K562 (cell line): ENCODE measurements around the gene ABR. TPM values are rescaled to one million over a fixed set of nuclear protein-coding genes. Genes with fewer than 3 reads are reported as not detected.

Source experiments
- ATAC-seq: fragments of 200-7000 bp; cut with Tn5 transposase; 3 replicates; pipeline ENCODE4 v1.9.1; 2020; ENCODE audit warnings: moderate library complexity
- BruUV-seq: library from RNA; stranded (reverse); fragments of 400-500 nt; replicated peaks from 2 replicates; lab custom pipeline; 2021; lab: Mats Ljungman, UMichigan
- CTCF ChIA-PET: fragments of 300-600 bp; formaldehyde crosslinking; extraction: SDS; loops from one replicate; lab custom pipeline; 2021; ENCODE audit warnings: low intra/inter-chr PET ratio; lab: Yijun Ruan, JAX
- POLR2A ChIA-PET: fragments of 300-600, 350-650 bp; sonication (Branson Sonifier 250); formaldehyde crosslinking; extraction: SDS; loops from one replicate; lab custom pipeline; 2021; ENCODE audit warnings: antibody characterized with exemption, inconsistent platforms; lab: Yijun Ruan, JAX
- DNase-seq, 4 experiments: peaks; one replicate each; pipeline versions ENCODE4 v3.0.0 to v3.0.0-alpha.2; 2011 to 2018; ENCODE audit warnings: low spot score in 3 of 4, mixed read lengths in 3 of 4; ENCODE audit errors: extremely low read depth in 1 of 4
- FAIRE-seq: peaks from 2 replicates; lab custom pipeline; 2011; peaks lifted over from hg19 to GRCh38; lab: Jason Lieb, UNC
- H2AFZ ChIP-seq: 2 replicates; pipeline ENCODE4 v1.6.0; 2011; ENCODE audit warnings: low read depth, low read length, control low read depth, inconsistent platforms
- H3K27ac ChIP-seq: fragments of 200-600 bp; 3 replicates; pipeline ENCODE4 v1.8.0; 2011; ENCODE audit warnings: low read depth, mild to moderate bottlenecking, control low read depth, inconsistent platforms, low read length, moderate library complexity, mixed read lengths; ENCODE audit errors: extremely low read depth
- H3K27me3 ChIP-seq, 2 experiments: fragments of 300-600 bp in 1 of 2; 2 replicates in 1 of 2; 3 replicates in 1 of 2; pipeline versions ENCODE4 v1.6.0 to v1.8.0; 2011; ENCODE audit warnings: inconsistent platforms in 2 of 2, low read length in 2 of 2, mild to moderate bottlenecking in 1 of 2, mixed read lengths in 1 of 2, moderate library complexity in 1 of 2; ENCODE audit not compliant: control insufficient read depth in 2 of 2, insufficient read depth in 2 of 2
- H3K36me3 ChIP-seq: fragments of 300-600 bp; 3 replicates; pipeline ENCODE4 v1.8.0; 2011; ENCODE audit warnings: mild to moderate bottlenecking, low read length, inconsistent platforms; ENCODE audit not compliant: control insufficient read depth, insufficient read depth
- H3K4me1 ChIP-seq, 2 experiments: fragments of 200-600 bp in 1 of 2; replicated peaks in 1 of 2; 2 replicates in 1 of 2; 3 replicates in 1 of 2; pipeline versions ENCODE4 v1.5.1 to v1.8.0; 2011; ENCODE audit warnings: inconsistent platforms in 2 of 2, low read length in 2 of 2, mild to moderate bottlenecking in 1 of 2, mixed read lengths in 1 of 2, moderate library complexity in 1 of 2; ENCODE audit not compliant: control insufficient read depth in 2 of 2, insufficient read depth in 2 of 2
- H3K4me2 ChIP-seq: 2 replicates; pipeline ENCODE4 v1.6.1; 2011; ENCODE audit warnings: low read length, control low read depth, inconsistent platforms, mixed read lengths; ENCODE audit not compliant: insufficient read depth
- H3K4me3 ChIP-seq: fragments of 200-600 bp; sonication (generic), shearing (Covaris generic); 2 replicates; pipeline ENCODE4 v1.5.1; 2016; ENCODE audit warnings: control low read depth, inconsistent platforms
- H3K79me2 ChIP-seq: fragments of 200-600 bp; 3 replicates; pipeline ENCODE4 v1.8.0; 2011; ENCODE audit warnings: low read length, inconsistent platforms; ENCODE audit not compliant: control insufficient read depth, insufficient read depth
- H3K9ac ChIP-seq, 2 experiments: 2 replicates each; pipeline versions ENCODE4 v1.6.0 to v1.6.1; 2011; ENCODE audit warnings: low read depth in 2 of 2, low read length in 2 of 2, control low read depth in 1 of 2, inconsistent platforms in 1 of 2, mild to moderate bottlenecking in 1 of 2, mixed read lengths in 1 of 2; ENCODE audit not compliant: insufficient read depth in 1 of 2
- H3K9me1 ChIP-seq: one replicate; pipeline ENCODE4 v1.6.0; 2011; ENCODE audit warnings: inconsistent platforms, mild to moderate bottlenecking, low read length, moderate library complexity; ENCODE audit not compliant: control insufficient read depth, insufficient read depth
- H3K9me3 ChIP-seq: replicated peaks from 2 replicates; pipeline ENCODE4 v1.5.1; 2011; ENCODE audit warnings: low read depth, low read length, inconsistent platforms; ENCODE audit not compliant: control insufficient read depth, insufficient read depth
- H4K20me1 ChIP-seq: replicated peaks from 2 replicates; pipeline ENCODE4 v1.6.1; 2011; ENCODE audit warnings: low read length, inconsistent platforms, mixed read lengths; ENCODE audit not compliant: control insufficient read depth, insufficient read depth
- ASH1L ChIP-seq: fragments of 450-650 bp; IDR thresholded peaks from 2 replicates; pipeline ENCODE4 v1.6.1; 2018; ENCODE audit warnings: borderline replicate concordance, mild to moderate bottlenecking, low read depth; ENCODE audit not compliant: partially characterized antibody
- IRF1 ChIP-seq: sonication (generic); formaldehyde crosslinking; IDR thresholded peaks from 2 replicates; pipeline ENCODE4 v1.8.0; 2022; ENCODE audit warnings: missing genetic modification reagents, mild to moderate bottlenecking, borderline replicate concordance
- NUFIP1 ChIP-seq: fragments of 450-650 bp; IDR thresholded peaks from 2 replicates; pipeline ENCODE4 v1.6.1; 2018; ENCODE audit not compliant: partially characterized antibody
- RFX1 ChIP-seq: fragments of 450-650 bp; IDR thresholded peaks from 2 replicates; pipeline ENCODE4 v1.6.1; 2016; ENCODE audit warnings: mild to moderate bottlenecking, moderate library complexity
- WGBS: fragments of 100-300 bp; shearing (Covaris generic); methylation state at CpG from one replicate; pipeline ENCODE4 v1.1.6; 2016; ENCODE audit warnings: low coverage, mixed read lengths; ENCODE audit not compliant: insufficient coverage; ENCODE audit errors: missing lambda C conversion rate; 5-methylcytosine and 5-hydroxymethylcytosine counted together
- in situ Hi-C: fragments of 300-500 bp; cut with MboI; formaldehyde crosslinking; loops from 4 replicates; pipeline ENCODE4 v1.15.0; 2018; ENCODE audit warnings: inconsistent platforms, mixed read lengths
- intact Hi-C: fragments of 100-400 bp; cut with micrococcal nuclease; formaldehyde crosslinking; loops from 2 replicates; pipeline ENCODE4 v1.14.2; 2022
- polyA plus RNA-seq, 8 experiments: library from polyadenylated mRNA; depleted of rRNA in 4 of 8; stranded (reverse) in 5 of 8; unstranded in 3 of 8; fragments of >200 nt; fragmentation: Nextera tagmentation in 2 of 8; fragmentation: Illumina TruSeq in 1 of 8; extraction: Ambion mirVana in 2 of 8; extraction: Trizol in 1 of 8; gene quantifications; 2 replicates each; pipeline versions ENCODE4 v1.2.1 to v1.2.3, GENCODE V29; 2011 to 2014; ENCODE audit warnings: inconsistent platforms in 1 of 8, missing spikeins in 1 of 8
- total RNA-seq, 7 experiments: library from RNA; depleted of rRNA in 6 of 7; stranded (reverse); fragments of >200 nt in 6 of 7; fragmentation: Illumina TruSeq in 2 of 7; extraction: Trizol in 2 of 7; gene quantifications; 2 replicates each; pipeline versions ENCODE4 v1.2.1 to v1.2.3, GENCODE V29; 2011 to 2021; ENCODE audit warnings: low replicate concordance in 1 of 7

The ABR gene
- total and polyA plus RNA-seq, 9 of the 15 experiments (the other 6 are each of a cell fraction or from before 2014, with no cell fraction given) = 0.07 to 1.6 (median 0.37) TPM; not detected in 1

- Histone ChIP-seq H3K4me2 (no peak overlapping the region), H3K4me3 (no peak overlapping the region), H3K27me3 (peaks cover 15 to 66% of the 10 kb centered on the region in 2 experiments; a peak in 4 of 5 replicates), H4K20me1 (peaks cover 13% of the 10 kb centered on the region), H3K4me1 (peaks cover 0 to 14% of the 10 kb centered on the region in 2 experiments; a peak in 2 of 5 replicates), H3K79me2 (no peaks in the 10 kb centered on the region), H3K9me1 (no peaks in the 10 kb centered on the region), H3K9me3 (no peaks in the 10 kb centered on the region), H2AFZ (no peak overlapping the region), H3K9ac (no peak overlapping the region), H3K36me3 (no peaks in the 10 kb centered on the region), H3K27ac (no peak overlapping the region)
- CTCF ChIA-PET = interaction anchor here (1.6 kb wide), 2 partner anchors 24 to 63 kb away, joined by 6 to 13 read pairs; no protein-coding TSS in a partner anchor
- in situ Hi-C loops = no loop called here
- POLR2A ChIA-PET = interaction anchor here (0.6 kb wide), 1 partner anchor 43 kb away, joined by 3 read pairs; no protein-coding TSS in a partner anchor
- DNase-seq = no peak
- no peak for ATAC-seq
- FAIRE-seq = no peak
- intact Hi-C loops = loop anchor here (2.0 kb wide), 1 partner anchor 63 kb away; no protein-coding TSS in a partner anchor
- WGBS = 10% methylated on average over 9 of the region's 27 CpGs
- TF ChIP-seq NUFIP1 (no peak), RFX1 (peak; percentile 31), ASH1L (no peak), IRF1 (no peak)
- BruUV-seq = no TSS peak
Measured at GRCh38 chr17:1123921-1124715, 55.7 kb downstream of the ABR start.
